Neural cell (in vitro differentiated cells): Measurements from ENCODE around the gene HDAC10. TPM values are rescaled to one million over a fixed set of nuclear protein-coding genes. Genes with fewer than 3 reads are reported as not detected.

ENCODE experiments used
- H2AFZ ChIP-seq: fragments of 200-600, 300-800 bp; sonication (generic), shearing (Covaris generic); 2 replicates; pipeline ENCODE4 v1.6.0; 2014; ENCODE audit warnings: low read depth, mild to moderate bottlenecking, antibody characterized with exemption, low read length, moderate library complexity
- H3F3A ChIP-seq: fragments of 200-600 bp; shearing (Covaris generic); 2 replicates; pipeline ENCODE4 v1.6.1; 2016; ENCODE audit warnings: mild to moderate bottlenecking, moderate library complexity, mixed read lengths, antibody characterized with exemption, low read length; ENCODE audit not compliant: insufficient read depth, poor library complexity, severe bottlenecking
- H3K27ac ChIP-seq: fragments of 200-600, 300-800 bp; sonication (generic), shearing (Covaris generic); 2 replicates; pipeline ENCODE4 v1.5.1; 2014; ENCODE audit warnings: mild to moderate bottlenecking, low read length, moderate library complexity
- H3K27me3 ChIP-seq: fragments of 300-800, 200-600 bp; sonication (generic), shearing (Covaris generic); 2 replicates; pipeline ENCODE4 v1.6.0; 2014; ENCODE audit warnings: mild to moderate bottlenecking, low read depth, low read length, moderate library complexity; ENCODE audit not compliant: insufficient read depth
- H3K36me3 ChIP-seq: fragments of 300-800, 200-600 bp; sonication (generic), shearing (Covaris generic); 2 replicates; pipeline ENCODE4 v1.5.1; 2014; ENCODE audit warnings: mild to moderate bottlenecking, antibody characterized with exemption, low read length, moderate library complexity; ENCODE audit not compliant: insufficient read depth
- H3K4me2 ChIP-seq: fragments of 300-800, 200-600 bp; sonication (generic), shearing (Covaris generic); 2 replicates; pipeline ENCODE4 v1.6.0; 2014; ENCODE audit warnings: mild to moderate bottlenecking, low read length
- H3K4me3 ChIP-seq: fragments of 300-800, 200-600 bp; sonication (generic), shearing (Covaris generic); 2 replicates; pipeline ENCODE4 v1.5.1; 2014; ENCODE audit warnings: mild to moderate bottlenecking, low read length, moderate library complexity
- H3K79me2 ChIP-seq: fragments of 200-600 bp; shearing (Covaris generic); replicated peaks from 2 replicates; pipeline ENCODE4 v1.6.0; 2014; ENCODE audit warnings: mild to moderate bottlenecking, low read length, moderate library complexity; ENCODE audit not compliant: insufficient read depth
- H3K9ac ChIP-seq: fragments of 300-800, 200-600 bp; sonication (generic), shearing (Covaris generic); 2 replicates; pipeline ENCODE4 v1.6.1; 2016; ENCODE audit warnings: mild to moderate bottlenecking, low read length, mixed read lengths
- H3K9me2 ChIP-seq: fragments of 200-600 bp; shearing (Covaris generic); 2 replicates; pipeline ENCODE4 v1.6.1; 2016; ENCODE audit warnings: mild to moderate bottlenecking, low read length, mixed read lengths; ENCODE audit not compliant: insufficient read depth
- H3K9me3 ChIP-seq: fragments of 200-600, 300-800 bp; sonication (generic), shearing (Covaris generic); 2 replicates; pipeline ENCODE4 v1.6.1; 2016; ENCODE audit warnings: mild to moderate bottlenecking, mixed run types, low read length, moderate library complexity, mixed read lengths
- H4K20me1 ChIP-seq: fragments of 200-600 bp; shearing (Covaris generic); 2 replicates; pipeline ENCODE4 v1.6.1; 2016; ENCODE audit warnings: mild to moderate bottlenecking, mixed run types; ENCODE audit not compliant: insufficient read depth
- EP300 ChIP-seq: fragments of 450-650 bp; conservative IDR thresholded peaks from 2 replicates; pipeline ENCODE4 v1.6.1; 2014; ENCODE audit warnings: antibody characterized with exemption, mild to moderate bottlenecking, moderate library complexity; ENCODE audit not compliant: poor library complexity, severe bottlenecking
- EZH2 ChIP-seq: fragments of 200-600, 300-800 bp; shearing (Covaris generic), sonication (generic); IDR thresholded peaks from 2 replicates; pipeline ENCODE4 v1.6.1; 2014; ENCODE audit warnings: antibody characterized with exemption, low read length, borderline replicate concordance, mild to moderate bottlenecking; ENCODE audit not compliant: insufficient read depth, poor library complexity, severe bottlenecking
- MXI1 ChIP-seq: fragments of 450-650 bp; conservative IDR thresholded peaks from 2 replicates; pipeline ENCODE4 v1.6.1; 2014; ENCODE audit warnings: antibody characterized with exemption, mild to moderate bottlenecking; ENCODE audit not compliant: poor library complexity, severe bottlenecking
- POLR2AphosphoS5 ChIP-seq: IDR thresholded peaks from 2 replicates; pipeline ENCODE4 v1.6.1; 2012
- RAD21 ChIP-seq: fragments of 450-650 bp; conservative IDR thresholded peaks from 2 replicates; pipeline ENCODE4 v1.6.1; 2014; ENCODE audit warnings: antibody characterized with exemption, mild to moderate bottlenecking, moderate library complexity
- SMC3 ChIP-seq: fragments of 450-650 bp; conservative IDR thresholded peaks from 2 replicates; pipeline ENCODE4 v1.6.1; 2014; ENCODE audit warnings: antibody characterized with exemption, mild to moderate bottlenecking, moderate library complexity; ENCODE audit not compliant: poor library complexity
- TAF1 ChIP-seq: IDR thresholded peaks from 2 replicates; pipeline ENCODE4 v1.6.1; 2012; ENCODE audit warnings: low read depth
- polyA plus RNA-seq: library from polyadenylated mRNA; depleted of rRNA; stranded (reverse); fragments of >200 nt; gene quantifications from 2 replicates; pipeline ENCODE4 v1.2.3, GENCODE V29; 2014
- TF ChIP-seq, protein P1 (sequence below): IDR thresholded peaks from 2 replicates; pipeline ENCODE4 v1.6.1; 2012; ENCODE audit warnings: borderline replicate concordance
- TF ChIP-seq, protein P2 (sequence below): fragments of 450-650 bp; IDR thresholded peaks from 2 replicates; pipeline ENCODE4 v1.5.1; 2014; ENCODE audit warnings: antibody characterized with exemption, mild to moderate bottlenecking, moderate library complexity; ENCODE audit not compliant: poor library complexity, severe bottlenecking

HDAC10 gene
- polyA plus RNA-seq, 1 donor from 2014 or later, result 39.1 TPM

DNA sequence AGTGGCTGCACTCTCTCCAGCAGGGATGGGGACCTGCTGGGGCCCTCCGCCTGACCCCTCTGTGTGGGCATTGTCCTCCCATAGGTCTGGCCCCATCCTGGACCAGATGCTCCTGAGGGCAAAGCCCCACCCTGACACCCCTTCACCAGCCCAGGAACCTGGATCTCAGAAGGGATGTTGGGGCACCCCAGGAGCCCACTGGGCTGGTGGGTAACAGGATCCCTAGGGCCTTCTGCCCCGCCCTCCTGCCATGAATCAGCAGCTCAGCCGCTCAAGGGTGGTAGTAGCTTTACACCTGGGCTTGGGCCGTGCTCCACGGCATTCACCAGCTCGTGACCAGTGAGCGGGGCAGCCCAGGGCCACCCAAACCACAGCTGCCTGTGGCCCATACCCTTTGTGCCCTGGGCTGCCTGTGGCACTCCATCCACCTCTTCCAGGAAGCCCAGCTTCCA is 11.4 kb upstream of the HDAC10 start:
- no peak for TF ChIP-seq EP300
- no peak for TF ChIP-seq TAF1
- TF ChIP-seq, protein P1, sequence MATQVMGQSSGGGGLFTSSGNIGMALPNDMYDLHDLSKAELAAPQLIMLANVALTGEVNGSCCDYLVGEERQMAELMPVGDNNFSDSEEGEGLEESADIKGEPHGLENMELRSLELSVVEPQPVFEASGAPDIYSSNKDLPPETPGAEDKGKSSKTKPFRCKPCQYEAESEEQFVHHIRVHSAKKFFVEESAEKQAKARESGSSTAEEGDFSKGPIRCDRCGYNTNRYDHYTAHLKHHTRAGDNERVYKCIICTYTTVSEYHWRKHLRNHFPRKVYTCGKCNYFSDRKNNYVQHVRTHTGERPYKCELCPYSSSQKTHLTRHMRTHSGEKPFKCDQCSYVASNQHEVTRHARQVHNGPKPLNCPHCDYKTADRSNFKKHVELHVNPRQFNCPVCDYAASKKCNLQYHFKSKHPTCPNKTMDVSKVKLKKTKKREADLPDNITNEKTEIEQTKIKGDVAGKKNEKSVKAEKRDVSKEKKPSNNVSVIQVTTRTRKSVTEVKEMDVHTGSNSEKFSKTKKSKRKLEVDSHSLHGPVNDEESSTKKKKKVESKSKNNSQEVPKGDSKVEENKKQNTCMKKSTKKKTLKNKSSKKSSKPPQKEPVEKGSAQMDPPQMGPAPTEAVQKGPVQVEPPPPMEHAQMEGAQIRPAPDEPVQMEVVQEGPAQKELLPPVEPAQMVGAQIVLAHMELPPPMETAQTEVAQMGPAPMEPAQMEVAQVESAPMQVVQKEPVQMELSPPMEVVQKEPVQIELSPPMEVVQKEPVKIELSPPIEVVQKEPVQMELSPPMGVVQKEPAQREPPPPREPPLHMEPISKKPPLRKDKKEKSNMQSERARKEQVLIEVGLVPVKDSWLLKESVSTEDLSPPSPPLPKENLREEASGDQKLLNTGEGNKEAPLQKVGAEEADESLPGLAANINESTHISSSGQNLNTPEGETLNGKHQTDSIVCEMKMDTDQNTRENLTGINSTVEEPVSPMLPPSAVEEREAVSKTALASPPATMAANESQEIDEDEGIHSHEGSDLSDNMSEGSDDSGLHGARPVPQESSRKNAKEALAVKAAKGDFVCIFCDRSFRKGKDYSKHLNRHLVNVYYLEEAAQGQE, result no peak
- no peak for TF ChIP-seq MXI1
- no peak for TF ChIP-seq RAD21
- TF ChIP-seq, protein P2, sequence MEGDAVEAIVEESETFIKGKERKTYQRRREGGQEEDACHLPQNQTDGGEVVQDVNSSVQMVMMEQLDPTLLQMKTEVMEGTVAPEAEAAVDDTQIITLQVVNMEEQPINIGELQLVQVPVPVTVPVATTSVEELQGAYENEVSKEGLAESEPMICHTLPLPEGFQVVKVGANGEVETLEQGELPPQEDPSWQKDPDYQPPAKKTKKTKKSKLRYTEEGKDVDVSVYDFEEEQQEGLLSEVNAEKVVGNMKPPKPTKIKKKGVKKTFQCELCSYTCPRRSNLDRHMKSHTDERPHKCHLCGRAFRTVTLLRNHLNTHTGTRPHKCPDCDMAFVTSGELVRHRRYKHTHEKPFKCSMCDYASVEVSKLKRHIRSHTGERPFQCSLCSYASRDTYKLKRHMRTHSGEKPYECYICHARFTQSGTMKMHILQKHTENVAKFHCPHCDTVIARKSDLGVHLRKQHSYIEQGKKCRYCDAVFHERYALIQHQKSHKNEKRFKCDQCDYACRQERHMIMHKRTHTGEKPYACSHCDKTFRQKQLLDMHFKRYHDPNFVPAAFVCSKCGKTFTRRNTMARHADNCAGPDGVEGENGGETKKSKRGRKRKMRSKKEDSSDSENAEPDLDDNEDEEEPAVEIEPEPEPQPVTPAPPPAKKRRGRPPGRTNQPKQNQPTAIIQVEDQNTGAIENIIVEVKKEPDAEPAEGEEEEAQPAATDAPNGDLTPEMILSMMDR, result no peak
- TF ChIP-seq SMC3, result no peak
- TF ChIP-seq EZH2, result no peak
- TF ChIP-seq POLR2AphosphoS5, result no peak
- H3K36me3 ChIP-seq, result no peaks in the 10 kb centered on the region
- H3K4me3 ChIP-seq, result no peak overlapping the region
- peak overlapping the region; percentile 26 for H3K9ac ChIP-seq
- no peak overlapping the region for H3K27ac ChIP-seq
- no peaks in the 10 kb centered on the region for H4K20me1 ChIP-seq
- no peak overlapping the region for H3K4me2 ChIP-seq
- no peaks in the 10 kb centered on the region for H3K9me3 ChIP-seq
- H2AFZ ChIP-seq, result no peak overlapping the region
- no peaks in the 10 kb centered on the region for H3K9me2 ChIP-seq
- peaks cover 6% of the 10 kb centered on the region for H3K79me2 ChIP-seq
- no peaks in the 10 kb centered on the region for H3F3A ChIP-seq
- H3K27me3 ChIP-seq, result no peaks in the 10 kb centered on the region

DNA sequence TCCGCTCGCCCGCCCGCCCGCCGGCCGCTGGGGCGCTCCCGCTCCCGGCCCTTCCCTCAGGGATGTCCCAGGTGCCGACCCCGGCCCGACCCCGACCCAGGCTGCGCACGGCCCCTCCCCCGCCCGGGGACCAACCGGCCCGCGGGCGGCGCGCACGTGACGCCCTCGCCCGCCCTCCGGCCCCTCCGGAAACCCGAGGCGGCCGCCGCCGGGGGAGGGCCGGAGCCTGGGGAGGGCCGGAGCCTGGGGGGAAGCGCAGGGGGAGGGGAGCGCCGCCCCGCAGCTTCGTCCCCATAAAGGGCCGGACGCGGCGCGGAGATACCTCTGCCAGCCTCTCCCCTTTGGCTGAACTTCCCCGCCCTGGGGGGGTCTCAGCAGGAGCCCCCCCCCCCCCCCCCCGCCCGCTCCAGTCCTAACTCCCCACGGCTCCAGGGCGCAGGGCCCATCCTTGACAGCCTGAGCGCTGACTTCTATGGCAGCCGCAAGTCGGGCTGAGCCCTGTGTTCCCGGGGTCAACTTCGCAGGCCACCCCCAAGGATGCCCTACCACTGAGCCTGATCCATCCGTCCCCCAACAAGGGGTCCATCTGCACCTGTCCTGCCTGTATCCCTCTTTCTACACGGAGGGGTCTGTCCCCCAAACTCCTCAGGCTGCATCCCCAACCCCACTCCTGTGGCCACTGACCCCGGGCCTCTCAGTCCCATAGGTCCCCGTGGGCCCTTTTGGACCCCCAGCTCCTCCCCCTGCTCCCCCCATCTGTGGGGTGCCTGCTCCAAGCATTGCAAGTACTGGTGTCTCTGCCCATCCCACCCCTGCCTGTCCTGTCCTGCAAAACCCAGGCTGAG is 10.8 kb upstream of the HDAC10 start, which contains the start of gene MAPK12:
Gene MAPK12 (minus strand): TSS at position 69 of the 845 bp plus-strand sequence. CDS start 174 bp downstream, outside the sequence.
- Histone ChIP-seq H3K27ac (peak within 1 kb of the TSS; percentile 61), H3K27me3 (no peaks in the 10 kb centered on the region), H4K20me1 (no peaks in the 10 kb centered on the region), H3K4me2 (peak within 1 kb of the TSS; percentile 76), H3K36me3 (no peaks in the 10 kb centered on the region), H2AFZ (no peak within 1 kb of the TSS), H3K79me2 (peaks cover 6% of the 10 kb centered on the region), H3K9me3 (no peaks in the 10 kb centered on the region), H3F3A (no peaks in the 10 kb centered on the region), H3K9me2 (no peaks in the 10 kb centered on the region), H3K9ac (peak within 1 kb of the TSS; percentile 72), H3K4me3 (peak within 1 kb of the TSS; percentile 83)
- TF ChIP-seq SMC3 (no peak), RAD21 (no peak), EZH2 (no peak), POLR2AphosphoS5 (no peak), TAF1 (no peak), MXI1 (no peak), EP300 (no peak)
- TF ChIP-seq, protein P2, result no peak
- TF ChIP-seq, protein P1, result no peak
